Measurements from ENCODE around the gene CBL.
"Not testable (repeated sequence)": the region's sequence is repeated elsewhere in the genome, so short reads cannot be mapped to it uniquely, and the experiment has no call there.

CBL gene
- 70.1 to 94.4 reads per million in 2 donors for total RNA-seq

DNA sequence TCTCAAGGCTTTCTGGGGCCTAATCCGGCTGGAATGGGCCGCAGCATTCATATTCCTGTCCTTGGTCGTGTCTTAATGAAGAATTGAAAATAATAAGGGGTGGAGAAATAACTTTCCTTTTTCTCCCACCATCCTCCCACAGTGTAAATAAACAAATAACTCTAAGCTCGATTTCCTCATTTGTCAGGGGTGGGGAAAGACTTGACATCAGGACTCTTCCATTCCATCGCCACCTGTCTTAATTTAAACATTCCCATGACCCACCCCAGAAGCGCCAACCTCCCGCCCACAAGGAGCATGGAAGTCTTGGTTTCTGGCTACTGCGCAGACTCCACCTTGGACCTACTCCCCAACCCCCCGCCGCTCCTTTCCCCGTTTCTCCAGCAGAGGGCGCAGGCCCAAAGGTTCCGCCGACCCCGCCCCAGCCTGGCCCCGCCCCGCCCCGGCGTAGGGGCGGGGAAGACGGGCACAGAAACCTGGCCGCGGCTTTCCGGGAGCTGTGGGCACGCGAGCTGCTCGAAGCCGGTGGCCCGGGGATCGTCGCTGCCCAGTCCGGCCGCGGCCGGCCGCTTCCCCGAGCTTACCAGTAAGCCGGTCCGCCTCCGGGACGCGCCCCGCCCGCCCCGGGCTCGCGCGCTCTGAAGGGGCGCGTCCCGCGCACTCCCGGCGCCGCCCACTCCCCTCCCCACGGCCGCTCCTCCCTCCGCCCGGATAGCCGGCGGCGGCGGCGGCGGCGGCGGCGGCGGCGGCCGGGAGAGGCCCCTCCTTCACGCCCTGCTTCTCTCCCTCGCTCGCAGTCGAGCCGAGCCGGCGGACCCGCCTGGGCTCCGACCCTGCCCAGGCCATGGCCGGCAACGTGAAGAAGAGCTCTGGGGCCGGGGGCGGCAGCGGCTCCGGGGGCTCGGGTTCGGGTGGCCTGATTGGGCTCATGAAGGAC is at the start of gene CBL:
Gene CBL, plus strand, starts transcription at position 766 of the 937 bp plus-strand sequence. Its CDS starts 79 bp downstream, at position 845.
- peak; percentile 83 to 96 (median 94) for DNase-seq

DNA sequence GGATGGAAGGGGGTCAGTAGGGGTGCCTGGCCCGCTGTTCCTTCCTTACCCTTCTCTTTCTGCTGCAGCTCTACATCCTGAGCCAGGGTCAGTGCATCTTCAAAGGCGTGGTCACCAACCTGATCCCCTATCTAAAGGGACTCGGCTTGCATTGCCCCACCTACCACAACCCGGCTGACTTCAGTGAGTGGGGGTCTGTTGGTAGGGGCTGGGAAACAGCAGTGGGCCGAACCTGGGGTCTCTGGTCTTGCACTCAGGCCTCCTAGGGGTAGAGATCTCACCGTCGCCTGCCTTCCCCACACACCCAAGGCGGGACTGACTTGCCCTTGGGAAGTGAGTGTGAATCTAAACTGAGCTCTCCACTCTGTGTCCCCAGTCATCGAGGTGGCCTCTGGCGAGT is 49.6 kb upstream of the CBL start:
- no peak for DNase-seq

DNA sequence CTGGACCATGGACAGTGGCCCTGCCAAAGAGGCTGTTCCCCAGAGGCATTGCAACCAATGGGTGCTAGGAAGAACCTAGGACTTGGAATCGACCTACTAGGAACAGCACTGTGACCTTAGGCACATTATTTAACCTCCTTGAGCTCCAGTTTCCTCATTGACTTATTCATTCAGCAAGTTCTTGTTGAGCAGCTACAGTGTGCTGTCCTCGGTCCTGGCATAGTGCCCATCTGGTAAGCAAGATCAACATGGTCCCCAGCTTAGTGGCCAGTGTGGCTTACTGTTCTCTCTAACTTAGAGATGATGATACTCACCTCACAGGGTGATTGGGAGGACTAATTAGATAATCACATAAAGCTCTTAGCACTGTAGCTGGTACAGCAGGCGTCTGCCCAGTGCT is 49.1 kb upstream of the CBL start:
- DNase-seq, result no peak

DNA sequence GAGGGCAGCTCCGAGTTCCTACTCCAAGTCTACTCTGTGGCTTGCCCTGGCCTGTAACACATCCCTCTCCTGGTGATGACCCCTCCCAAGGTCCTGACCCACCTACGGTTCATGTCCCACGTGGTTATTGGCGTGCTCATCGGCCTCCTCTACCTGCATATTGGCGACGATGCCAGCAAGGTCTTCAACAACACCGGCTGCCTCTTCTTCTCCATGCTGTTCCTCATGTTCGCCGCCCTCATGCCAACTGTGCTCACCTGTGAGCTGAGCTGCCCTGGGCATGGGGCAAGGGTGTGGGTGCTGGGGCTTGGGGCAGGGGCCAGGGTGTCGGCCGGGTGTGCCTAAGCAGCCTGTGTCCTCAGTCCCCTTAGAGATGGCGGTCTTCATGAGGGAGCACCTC is 47.7 kb upstream of the CBL start:
- no peak for DNase-seq

DNA sequence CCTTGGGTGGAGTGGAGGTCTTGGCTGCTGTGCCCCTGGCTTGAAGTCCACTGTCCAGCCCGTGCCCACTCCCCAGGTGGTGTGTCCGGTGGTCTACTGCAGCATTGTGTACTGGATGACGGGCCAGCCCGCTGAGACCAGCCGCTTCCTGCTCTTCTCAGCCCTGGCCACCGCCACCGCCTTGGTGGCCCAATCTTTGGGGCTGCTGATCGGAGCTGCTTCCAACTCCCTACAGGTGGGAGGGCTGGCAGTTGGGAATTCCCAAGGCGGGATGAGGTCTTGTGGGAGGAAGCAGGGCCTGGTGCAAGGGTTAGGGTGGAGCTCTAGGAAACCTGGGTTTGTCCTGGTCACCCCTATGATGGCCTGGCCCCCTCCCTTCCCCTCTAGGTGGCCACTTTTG is 46.0 kb upstream of the CBL start:
- DNase-seq, result no peak

DNA sequence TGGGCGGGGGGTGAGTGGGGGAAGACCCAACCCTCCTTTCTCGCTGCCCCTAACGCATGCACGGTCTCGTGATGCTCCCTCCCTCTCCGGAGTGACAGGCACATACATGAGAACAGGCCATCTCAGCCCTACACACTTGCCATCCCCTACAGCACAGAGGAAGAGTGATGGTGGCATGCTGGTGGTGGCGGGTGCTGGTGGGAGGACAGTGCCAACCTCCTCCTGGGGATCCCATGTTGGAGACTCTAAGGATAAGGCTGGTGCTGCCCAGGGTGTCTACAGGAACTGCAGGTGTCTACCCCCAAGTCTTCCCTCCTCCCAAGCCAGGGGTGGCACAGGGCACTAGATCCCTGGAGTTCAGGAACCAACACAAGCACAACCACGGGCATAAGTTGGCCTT is 44.3 kb upstream of the CBL start:
- DNase-seq, result no peak

DNA sequence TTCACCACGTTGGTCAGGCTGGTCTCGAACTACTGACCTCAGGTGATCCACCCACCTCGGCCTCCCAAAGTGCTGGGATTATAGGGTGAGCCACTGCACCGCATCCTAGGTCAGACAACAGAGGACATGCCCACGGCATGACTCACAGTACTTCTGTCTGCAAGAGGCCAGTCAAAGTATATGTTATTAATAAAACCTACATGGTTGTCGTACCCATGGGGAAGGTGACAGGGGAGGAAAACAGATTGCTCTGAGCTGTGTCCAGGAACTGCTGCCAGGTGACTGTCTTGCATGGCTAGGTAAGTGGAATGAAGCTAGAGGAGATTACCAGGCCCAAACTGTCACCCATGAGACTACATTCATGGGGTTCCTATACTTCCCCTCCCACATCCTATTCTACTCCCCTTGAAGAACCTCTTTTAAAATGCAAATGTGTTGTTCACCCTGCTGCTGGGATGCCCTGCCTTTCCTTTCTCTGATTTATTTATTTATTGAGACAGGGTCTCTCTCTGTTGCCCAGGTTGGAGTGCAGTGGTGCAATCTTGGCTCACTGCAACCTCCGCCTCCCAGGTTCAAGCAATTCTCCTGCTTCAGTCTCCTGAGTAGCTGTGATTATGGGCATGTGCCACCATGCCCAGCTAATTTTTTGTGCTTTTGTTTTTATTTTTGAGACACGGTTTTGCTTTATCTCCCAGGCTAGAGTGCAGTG is 39.6 kb upstream of the CBL start:
- no peak for DNase-seq

DNA sequence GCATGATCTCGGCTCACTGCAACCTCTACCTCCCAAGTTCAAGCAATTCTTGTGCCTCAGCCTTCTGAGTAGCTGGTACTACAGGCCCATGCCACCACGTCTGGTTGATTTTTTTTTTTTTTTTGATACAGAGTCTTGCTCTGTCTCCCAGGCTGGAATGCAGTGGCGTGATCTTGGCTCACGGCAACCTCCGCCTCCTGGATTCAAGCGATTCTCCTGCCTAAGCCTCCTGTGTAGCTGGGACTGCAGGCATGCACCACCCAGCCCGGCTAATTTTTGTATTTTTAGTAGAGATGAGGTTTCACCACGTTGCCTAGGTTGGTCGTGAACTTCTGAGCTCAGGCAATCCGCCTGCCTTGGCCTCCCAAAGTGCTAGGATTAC is 39.1 kb upstream of the CBL start:
- not testable (repeated sequence) for DNase-seq

DNA sequence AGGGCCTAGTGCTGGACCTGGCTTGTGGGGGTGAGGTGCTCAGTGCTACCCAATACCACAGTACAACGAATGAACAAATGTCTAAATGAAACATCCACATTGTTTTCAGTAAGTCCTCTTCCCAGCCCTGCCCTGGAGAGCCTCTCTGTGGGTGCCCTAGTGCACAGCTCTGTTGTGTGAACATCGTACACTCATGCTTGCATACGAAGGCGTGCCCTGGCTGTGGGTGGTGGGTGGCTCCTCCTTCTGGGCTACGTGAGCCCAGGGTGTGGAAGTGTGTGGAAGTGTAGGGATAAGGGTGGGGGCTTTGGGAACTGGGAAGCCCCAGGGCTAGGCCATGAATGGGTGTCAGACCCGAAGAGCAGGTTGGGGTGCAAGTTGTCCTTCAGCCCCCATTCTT is 38.2 kb upstream of the CBL start:
- DNase-seq, result no peak

DNA sequence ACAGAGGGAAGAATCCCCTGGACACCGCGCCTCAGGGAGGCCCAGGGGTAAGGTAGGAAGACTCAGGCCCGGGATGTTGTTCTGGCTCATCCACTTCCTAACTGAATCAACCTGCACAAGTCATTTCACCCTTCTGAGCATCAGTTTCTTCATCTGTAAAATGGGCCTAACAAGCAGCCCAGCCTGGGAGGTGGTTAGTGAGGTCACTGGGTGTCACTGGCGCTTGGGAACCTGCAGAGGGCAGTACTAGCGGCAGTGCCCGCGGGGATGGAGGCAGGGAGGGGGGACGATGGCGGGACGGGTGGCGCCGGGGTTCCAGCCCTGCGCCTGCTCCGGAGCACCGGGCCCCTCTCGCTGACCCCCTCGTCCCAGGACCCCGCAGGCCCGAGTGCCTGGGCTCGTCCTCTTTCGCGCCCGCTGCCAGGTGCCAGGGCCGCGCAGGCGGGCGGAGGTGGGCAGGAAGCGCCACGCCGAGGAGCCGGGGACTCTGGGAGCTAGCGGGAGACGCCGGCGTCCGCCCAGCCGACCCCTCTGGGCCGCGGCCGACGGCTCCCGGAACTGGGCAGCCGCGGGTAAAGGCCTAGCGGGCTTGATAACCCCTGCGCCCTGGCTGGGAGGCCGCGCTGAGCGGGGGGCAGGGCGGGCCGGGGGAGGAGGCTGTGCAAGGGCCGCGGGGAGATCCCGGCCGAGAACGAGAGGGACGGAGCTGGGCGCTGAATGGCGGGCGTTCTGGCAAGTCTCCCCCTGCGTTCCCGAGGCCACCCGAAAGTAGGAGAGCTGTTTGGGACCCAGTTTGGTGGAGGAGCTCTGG is 37.5 kb upstream of the CBL start, which contains the start of gene NLRX1:
Gene NLRX1, plus strand, starts transcription at position 255 of the 811 bp plus-strand sequence. CDS start 2,679 bp downstream, outside the sequence.
- peak; percentile 64 to 92 (median 76) for DNase-seq

DNA sequence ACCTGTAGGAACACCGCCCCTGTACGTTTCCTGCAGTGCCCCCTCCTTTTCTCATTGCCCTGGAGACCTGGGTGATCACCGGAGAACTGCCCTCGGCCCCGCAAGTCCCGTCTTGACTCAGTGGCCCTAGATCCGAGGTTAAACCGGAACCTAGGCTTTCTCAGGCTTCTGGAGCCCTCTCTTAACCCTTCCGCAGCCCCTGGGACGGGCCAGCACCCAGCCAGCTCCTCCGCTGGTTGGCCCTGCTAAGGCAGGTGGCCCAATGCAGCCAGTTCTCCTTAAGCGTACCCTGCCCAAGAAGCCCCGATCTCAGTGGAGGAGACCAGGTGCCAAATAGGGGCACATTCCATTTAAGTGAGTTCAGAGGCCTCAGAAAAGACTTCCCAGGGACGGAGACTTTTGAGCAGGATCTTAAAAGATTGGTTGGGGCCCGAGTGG is 36.8 kb upstream of the CBL start:
- DNase-seq, result peak in 2 of 5 experiments; percentile 5 to 68

DNA sequence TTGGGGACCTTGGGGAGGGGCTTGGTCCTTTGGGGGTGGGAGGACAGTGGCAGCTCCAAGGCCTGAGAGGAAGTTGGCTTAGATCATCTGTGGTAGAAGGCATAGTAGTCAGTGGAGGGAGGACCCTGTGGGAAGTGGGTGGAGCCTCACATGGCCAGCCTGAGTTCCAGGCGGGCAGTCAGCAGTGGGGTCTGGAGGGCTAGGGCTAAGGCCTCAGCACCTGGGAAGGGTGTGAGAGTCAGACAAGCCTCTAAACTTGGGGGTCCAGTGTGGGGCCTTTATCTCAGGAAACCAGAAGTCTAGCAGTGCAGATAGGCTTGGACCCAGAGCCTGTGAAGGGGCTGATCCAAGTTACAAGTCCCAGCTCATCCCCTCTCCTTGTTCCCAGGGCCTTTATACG is 33.6 kb upstream of the CBL start:
- no peak for DNase-seq

DNA sequence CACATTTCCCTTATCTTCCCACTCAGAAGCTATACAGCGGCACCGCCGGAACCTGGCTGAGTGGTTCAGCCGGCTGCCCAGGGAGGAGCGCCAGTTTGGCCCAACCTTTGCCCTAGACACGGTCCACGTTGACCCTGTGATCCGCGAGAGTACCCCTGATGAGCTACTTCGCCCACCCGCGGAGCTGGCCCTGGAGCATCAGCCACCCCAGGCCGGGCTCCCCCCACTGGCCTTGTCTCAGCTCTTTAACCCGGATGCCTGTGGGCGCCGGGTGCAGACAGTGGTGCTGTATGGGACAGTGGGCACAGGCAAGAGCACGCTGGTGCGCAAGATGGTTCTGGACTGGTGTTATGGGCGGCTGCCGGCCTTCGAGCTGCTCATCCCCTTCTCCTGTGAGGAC is 32.7 kb upstream of the CBL start:
- DNase-seq, result no peak

DNA sequence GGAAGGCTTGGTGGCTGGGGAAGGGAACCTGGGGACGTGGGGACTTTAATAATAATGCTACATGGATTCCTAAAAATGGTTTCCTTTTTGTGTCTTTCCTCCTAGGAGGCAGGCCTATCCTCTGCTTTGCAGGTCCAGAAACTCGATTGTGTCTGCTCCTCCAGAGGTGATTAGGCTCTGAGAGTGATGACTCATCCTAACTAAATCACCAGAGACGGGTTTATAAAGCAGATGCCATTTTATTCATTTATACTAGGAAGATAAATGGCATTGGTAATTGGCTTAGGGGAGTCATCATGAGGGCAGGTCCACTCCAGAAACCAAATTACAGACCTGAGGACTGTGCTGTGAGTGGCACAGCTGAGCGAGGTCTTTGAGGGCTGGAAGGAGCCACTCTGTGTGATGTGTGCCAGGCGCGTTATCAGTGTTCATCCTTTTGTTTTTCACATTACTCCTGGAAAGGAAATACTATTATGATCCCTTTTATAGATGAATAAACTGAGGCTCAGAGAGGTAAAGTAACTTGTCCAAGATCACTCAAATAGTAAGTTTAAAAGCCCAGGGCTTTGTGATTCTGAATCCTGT is 30.6 kb upstream of the CBL start:
- no peak for DNase-seq

DNA sequence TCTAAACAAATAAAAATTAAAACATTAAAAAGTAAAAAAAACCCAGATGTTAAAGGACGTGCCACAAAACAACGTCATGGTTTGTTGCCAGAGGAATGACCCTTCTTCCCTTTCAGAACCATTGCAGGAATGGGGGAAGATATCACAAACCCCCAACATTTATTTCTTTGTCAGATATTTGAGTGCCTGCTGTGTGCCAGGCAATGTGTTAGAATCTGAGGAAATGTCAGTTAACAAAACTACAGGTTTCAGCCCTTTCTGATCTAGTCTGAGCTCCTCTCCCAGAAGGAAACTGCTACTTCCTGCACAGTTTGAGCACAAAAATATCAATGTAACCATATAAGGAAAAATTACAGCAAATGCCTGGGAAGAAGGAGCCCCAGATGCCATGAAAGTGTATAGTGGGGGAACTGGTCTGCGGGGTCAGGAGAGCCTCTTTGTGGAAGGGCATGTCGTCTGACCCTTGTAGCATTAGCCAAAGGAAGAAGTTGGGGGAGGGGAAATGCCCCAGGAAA is 27.9 kb upstream of the CBL start:
- no peak for DNase-seq

DNA sequence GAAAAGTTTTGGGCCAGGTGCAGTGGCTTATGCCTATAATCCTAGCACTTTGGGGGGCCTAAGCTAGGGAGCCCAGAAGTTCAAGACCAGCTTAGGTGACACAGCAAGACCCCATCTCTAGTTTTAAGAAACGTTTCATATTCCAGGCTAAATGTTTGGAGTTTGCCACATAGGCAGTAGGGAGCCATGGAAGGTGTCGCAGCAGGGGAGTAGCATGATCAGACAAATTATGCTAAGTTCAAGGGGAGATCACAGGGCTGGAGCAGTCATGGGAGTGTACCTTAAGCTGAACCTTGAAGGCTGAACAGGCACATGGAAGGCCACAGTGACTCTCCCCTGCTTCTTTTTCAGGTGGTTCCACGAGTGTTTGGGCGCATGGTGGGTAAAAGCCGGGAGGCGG is 26.8 kb upstream of the CBL start:
- DNase-seq, result no peak

DNA sequence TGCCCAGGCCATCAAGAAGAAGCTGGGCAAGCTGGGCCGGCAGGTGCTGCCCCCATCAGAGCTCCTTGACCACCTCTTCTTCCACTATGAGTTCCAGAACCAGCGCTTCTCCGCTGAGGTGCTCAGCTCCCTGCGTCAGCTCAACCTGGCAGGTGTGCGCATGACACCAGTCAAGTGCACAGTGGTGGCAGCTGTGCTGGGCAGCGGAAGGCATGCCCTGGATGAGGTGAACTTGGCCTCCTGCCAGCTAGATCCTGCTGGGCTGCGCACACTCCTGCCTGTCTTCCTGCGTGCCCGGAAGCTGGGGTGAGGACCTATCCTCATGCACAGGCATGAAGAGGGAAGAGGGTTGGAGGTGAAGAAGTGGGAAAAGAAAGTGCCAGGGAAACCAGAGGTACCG is 26.2 kb upstream of the CBL start:
- no peak for DNase-seq

DNA sequence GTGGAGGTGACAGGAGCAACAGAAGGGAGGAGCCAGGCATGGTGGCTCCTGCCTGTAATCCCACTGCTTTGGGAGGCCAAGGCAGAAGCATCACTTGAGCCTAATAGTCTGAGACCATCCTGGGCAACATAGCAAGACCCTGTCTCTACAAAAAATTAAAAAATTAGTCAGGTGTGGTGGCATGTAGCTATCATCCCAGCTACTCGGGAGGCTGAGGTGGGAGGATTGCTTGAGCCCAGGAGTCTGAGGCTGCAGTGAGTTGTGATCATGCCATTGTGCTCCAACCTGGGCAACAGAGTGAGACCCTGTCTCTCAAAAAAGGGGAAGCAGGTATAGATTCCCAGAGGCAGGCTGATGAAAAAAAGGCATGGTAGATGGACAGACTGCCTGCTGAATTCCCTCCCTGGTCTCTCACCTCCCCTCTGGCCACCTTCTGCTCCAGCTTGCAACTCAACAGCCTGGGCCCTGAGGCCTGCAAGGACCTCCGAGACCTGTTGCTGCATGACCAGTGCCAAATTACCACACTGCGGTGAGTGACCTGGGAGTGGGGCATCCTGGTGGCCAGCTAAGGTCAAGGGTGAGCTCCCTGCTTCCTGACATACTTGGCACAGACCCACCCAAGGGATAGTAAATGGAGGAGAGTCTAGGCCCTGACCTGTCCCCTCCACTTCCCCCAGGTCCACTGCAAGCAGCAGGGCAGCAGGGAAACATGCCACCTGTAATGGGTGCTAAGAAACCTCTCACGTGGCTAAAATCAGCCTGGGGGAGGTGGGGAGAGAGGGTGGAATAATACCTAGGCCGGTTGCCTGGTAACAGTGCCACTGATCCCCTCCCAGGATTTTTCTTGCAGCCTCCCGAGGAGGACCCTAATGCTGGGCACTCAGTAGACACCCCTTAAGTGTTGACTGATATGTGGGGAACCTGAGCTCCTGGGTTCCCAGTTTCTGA is 25.1 kb upstream of the CBL start:
- DNase-seq, result no peak

DNA sequence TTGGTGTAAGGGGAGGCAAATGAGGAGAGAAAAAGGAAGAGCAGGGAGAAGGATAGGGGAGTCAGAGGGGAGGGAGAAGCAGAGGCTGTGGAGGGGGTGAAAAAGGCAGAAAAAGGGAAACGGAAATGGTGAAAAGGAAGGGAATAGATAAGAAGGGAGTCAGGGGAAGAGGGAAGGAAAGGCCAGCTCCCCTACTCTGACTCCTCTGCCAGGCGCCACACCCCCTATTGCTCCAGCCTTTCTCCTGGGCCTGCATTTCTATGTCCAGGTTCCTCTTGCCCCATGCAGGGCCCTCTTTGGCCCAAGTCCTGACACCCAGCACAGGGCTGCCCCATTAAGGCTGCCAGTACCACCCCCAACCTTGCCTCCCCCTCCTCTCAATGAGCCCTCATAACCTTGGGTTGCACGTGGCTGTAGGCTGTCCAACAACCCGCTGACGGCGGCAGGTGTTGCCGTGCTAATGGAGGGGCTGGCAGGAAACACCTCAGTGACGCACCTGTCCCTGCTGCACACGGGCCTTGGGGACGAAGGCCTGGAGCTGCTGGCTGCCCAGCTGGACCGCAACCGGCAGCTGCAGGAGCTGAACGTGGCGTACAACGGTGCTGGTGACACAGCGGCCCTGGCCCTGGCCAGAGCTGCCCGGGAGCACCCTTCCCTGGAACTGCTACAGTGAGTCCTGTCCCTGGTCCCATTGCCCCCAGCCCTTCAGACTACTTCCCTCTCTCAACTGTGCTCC is 24.3 kb upstream of the CBL start:
- DNase-seq, result no peak

DNA sequence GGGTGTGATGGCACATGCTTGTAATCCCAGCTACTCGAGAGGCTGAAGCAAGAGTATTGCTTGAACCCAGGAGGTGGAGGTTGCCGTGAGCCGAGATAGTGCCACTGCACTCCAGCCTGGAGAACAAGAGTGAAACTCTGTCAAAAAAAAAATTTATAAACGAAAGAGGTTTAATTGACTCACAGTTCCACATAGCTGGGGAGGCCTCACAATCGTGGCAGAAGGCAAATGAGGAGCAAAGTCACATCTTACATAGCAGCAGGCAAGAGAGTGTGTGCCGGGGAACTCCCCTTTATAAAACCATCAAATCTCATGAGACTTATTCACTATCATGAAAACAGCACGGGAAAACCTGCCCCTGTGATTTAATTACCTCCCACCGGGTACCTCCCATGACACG is 21.7 kb upstream of the CBL start:
- not testable (repeated sequence) for DNase-seq
